HepG2 (cell line): ENCODE data around the gene CCDC88B. TPM values are rescaled to one million over a fixed set of nuclear protein-coding genes. Genes with fewer than 3 reads are reported as not detected.
A peak's percentile ranks its signal among the peaks of the same experiment; 100 is the strongest.

Source experiments
- ASH2L ChIP-seq: fragments of 300-600, 200-600 bp; sonication (generic); IDR thresholded peaks from 2 replicates; pipeline ENCODE4 v1.7.0; 2017; ENCODE audit warnings: low read depth, mild to moderate bottlenecking, moderate library complexity, mixed read lengths, low read length; ENCODE audit not compliant: insufficient read length
- GABPA ChIP-seq, 2 experiments: IDR thresholded peaks; 2 replicates each; pipeline ENCODE4 v1.6.1; 2011 to 2016; ENCODE audit warnings: low read depth in 2 of 2, low read length in 1 of 2, missing biosample characterization in 1 of 2, missing genetic modification characterization in 1 of 2
- HIVEP1 ChIP-seq: sonication (generic); formaldehyde crosslinking; IDR thresholded peaks from 2 replicates; pipeline ENCODE4 v1.4.0; 2020; ENCODE audit warnings: mild to moderate bottlenecking, missing genetic modification reagents
- JDP2 ChIP-seq: sonication (generic); formaldehyde crosslinking; IDR thresholded peaks from 2 replicates; pipeline ENCODE4 v1.8.1; 2022; ENCODE audit warnings: missing genetic modification reagents, borderline replicate concordance
- PPARG ChIP-seq: conservative IDR thresholded peaks from 2 replicates; pipeline ENCODE4 v1.6.1; 2016; ENCODE audit warnings: missing biosample characterization, missing genetic modification reagents
- SP2 ChIP-seq: sonication (generic); formaldehyde crosslinking; IDR thresholded peaks from 2 replicates; pipeline ENCODE4 v1.5.1; 2020; ENCODE audit warnings: mild to moderate bottlenecking, missing genetic modification reagents
- TAF1 ChIP-seq: sonication (generic); formaldehyde crosslinking; IDR thresholded peaks from 2 replicates; pipeline ENCODE4 v1.4.0; 2020; ENCODE audit warnings: missing genetic modification reagents
- TBX3 ChIP-seq: fragments of 450-650 bp; IDR thresholded peaks from 2 replicates; pipeline ENCODE4 v1.6.1; 2017; ENCODE audit warnings: antibody characterized with exemption, mild to moderate bottlenecking, inconsistent platforms, borderline replicate concordance
- ZNF337 ChIP-seq: sonication (generic); formaldehyde crosslinking; IDR thresholded peaks from 2 replicates; pipeline ENCODE4 v1.5.1; 2020; ENCODE audit warnings: missing genetic modification reagents, low read depth, mild to moderate bottlenecking, borderline replicate concordance
- ZNF547 ChIP-seq: sonication (generic); formaldehyde crosslinking; IDR thresholded peaks from 2 replicates; pipeline ENCODE4 v1.5.1; 2020; ENCODE audit warnings: mild to moderate bottlenecking, missing genetic modification reagents
- ZNF670 ChIP-seq: sonication (generic); formaldehyde crosslinking; IDR thresholded peaks from 2 replicates; pipeline ENCODE4 v1.8.0; 2022; ENCODE audit warnings: mild to moderate bottlenecking, missing genetic modification reagents, borderline replicate concordance
- ZNF777 ChIP-seq: sonication (generic); formaldehyde crosslinking; IDR thresholded peaks from 2 replicates; pipeline ENCODE4 v1.4.0; 2020; ENCODE audit warnings: missing genetic modification reagents
- ZSCAN25 ChIP-seq: sonication (generic); formaldehyde crosslinking; IDR thresholded peaks from 2 replicates; pipeline ENCODE4 v1.8.0; 2022; ENCODE audit warnings: mild to moderate bottlenecking, missing genetic modification reagents
- polyA plus RNA-seq, 8 experiments: library from polyadenylated mRNA; depleted of rRNA in 3 of 8; stranded (reverse) in 7 of 8; unstranded in 1 of 8; fragments of >200 nt; fragmentation: Illumina TruSeq in 4 of 8; extraction: Trizol in 4 of 8; gene quantifications; 2 replicates each; pipeline versions ENCODE4 v1.2.1 to v1.2.3, GENCODE V29; 2011 to 2016; ENCODE audit warnings: low read depth in 4 of 8, missing spikeins in 1 of 8, mixed read lengths in 1 of 8; ENCODE audit not compliant: insufficient read depth in 1 of 8
- total RNA-seq, 5 experiments: library from RNA; depleted of rRNA; stranded (reverse); fragments of >200 nt; fragmentation: Illumina TruSeq; extraction: Trizol; gene quantifications; 2 replicates each; pipeline ENCODE4 v1.2.3, GENCODE V29; 2016; ENCODE audit warnings: low read depth in 1 of 5
- TF ChIP-seq, protein P1 (sequence below): sonication (generic); formaldehyde crosslinking; IDR thresholded peaks from 2 replicates; pipeline ENCODE4 v1.4.0; 2020; ENCODE audit warnings: missing genetic modification reagents
- TF ChIP-seq, protein P2 (sequence below): IDR thresholded peaks from 2 replicates; pipeline ENCODE4 v1.6.1; 2018; ENCODE audit warnings: missing genetic modification reagents, mild to moderate bottlenecking, missing compliant biosample characterization
- TF ChIP-seq, protein P3 (sequence below): sonication (generic); formaldehyde crosslinking; IDR thresholded peaks from 2 replicates; pipeline ENCODE4 v1.5.0; 2020; ENCODE audit warnings: missing genetic modification reagents, mild to moderate bottlenecking, borderline replicate concordance
- TF ChIP-seq, protein P4 (sequence below): sonication (generic); formaldehyde crosslinking; IDR thresholded peaks from 2 replicates; pipeline ENCODE4 v1.4.0; 2020; ENCODE audit warnings: mild to moderate bottlenecking, missing genetic modification reagents
- TF ChIP-seq, protein P5 (sequence below): sonication (generic); formaldehyde crosslinking; IDR thresholded peaks from 2 replicates; pipeline ENCODE4 v1.4.0; 2020; ENCODE audit warnings: missing genetic modification reagents, borderline replicate concordance

Gene CCDC88B
- total and polyA plus RNA-seq, 2 of the 13 experiments (the other 11 are each of a cell fraction or from before 2014, with no cell fraction given) = 3.6 to 4.8 TPM

DNA sequence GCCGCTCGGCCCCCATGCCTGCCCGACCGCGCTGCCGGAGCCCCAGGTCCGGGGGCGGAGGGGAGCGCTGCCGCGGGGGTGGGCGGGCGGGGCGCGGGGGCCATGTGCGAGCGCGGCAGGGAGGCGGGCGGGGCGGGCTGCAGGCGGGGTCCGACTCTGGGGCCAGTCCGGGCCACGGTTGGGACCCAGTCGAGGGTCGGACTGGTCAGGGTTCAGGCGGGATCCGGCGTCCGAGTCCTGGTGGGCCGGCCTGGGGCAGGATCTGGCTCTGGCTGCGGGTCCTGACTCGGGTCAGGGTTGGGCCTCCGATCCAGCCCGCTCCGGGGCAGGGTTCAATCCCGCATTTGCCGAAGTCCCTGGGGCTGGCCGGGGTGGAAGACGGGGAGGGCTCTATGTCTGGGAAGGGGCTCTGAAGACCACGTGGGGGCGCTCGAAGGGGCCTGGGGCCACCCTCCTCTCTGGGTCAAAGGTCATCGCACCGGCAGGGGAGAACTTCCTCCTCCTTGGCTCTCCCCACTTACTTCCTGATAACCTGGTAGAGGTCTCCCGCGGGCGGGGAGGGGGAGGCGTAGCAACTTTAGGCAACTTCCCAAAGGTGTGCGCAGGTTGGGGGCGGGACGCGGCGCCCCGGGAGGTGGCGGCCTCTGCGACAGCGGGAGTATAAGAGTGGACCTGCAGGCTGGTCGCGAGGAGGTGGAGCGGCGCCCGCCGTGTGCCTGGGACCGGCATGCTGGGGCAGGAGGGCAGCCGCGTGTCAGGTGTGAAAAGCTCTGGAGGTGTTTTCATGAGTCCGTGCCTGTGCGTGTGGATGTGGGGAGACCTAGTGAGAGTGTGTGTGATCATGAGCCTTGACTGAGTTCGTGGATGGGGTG is 34.1 kb upstream of the CCDC88B start (continued):
- TF ChIP-seq ASH2L (peak; percentile 29), ZNF337 (CRISPR knock-in tag) (peak; percentile 63; the same call in 1 of the 2 replicates), ZNF547 (CRISPR knock-in tag) (peak; percentile 38; the same call in 1 of the 2 replicates), TBX3 (0 out of 2 replicates have a peak, but pooled peaks have one; percentile 53), TAF1 (CRISPR knock-in tag) (peak; percentile 63; the same call in 1 of the 2 replicates), SP2 (peak; percentile 38; the same call in 1 of the 2 replicates), GABPA (IDR thresholded peaks at IDR 0.05; ENCODE audit: low read depth, low read length) (no peak), GABPA (CRISPR knock-in tag; IDR thresholded peaks at IDR 0.05; ENCODE audit: low read depth) (peak; percentile 80), ZSCAN25 (CRISPR knock-in tag) (peak; percentile 82), ZNF777 (CRISPR knock-in tag) (peak; percentile 43; the same call in 1 of the 2 replicates), JDP2 (CRISPR knock-in tag) (no peak), PPARG (CRISPR knock-in tag) (peak; percentile 87), HIVEP1 (CRISPR knock-in tag) (0 out of 2 replicates have a peak, but pooled peaks have one; percentile 67), ZNF670 (peak; percentile 35; the same call in 1 of the 2 replicates)
- TF ChIP-seq, protein P1, sequence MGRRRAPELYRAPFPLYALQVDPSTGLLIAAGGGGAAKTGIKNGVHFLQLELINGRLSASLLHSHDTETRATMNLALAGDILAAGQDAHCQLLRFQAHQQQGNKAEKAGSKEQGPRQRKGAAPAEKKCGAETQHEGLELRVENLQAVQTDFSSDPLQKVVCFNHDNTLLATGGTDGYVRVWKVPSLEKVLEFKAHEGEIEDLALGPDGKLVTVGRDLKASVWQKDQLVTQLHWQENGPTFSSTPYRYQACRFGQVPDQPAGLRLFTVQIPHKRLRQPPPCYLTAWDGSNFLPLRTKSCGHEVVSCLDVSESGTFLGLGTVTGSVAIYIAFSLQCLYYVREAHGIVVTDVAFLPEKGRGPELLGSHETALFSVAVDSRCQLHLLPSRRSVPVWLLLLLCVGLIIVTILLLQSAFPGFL = no peak
- TF ChIP-seq, protein P2, sequence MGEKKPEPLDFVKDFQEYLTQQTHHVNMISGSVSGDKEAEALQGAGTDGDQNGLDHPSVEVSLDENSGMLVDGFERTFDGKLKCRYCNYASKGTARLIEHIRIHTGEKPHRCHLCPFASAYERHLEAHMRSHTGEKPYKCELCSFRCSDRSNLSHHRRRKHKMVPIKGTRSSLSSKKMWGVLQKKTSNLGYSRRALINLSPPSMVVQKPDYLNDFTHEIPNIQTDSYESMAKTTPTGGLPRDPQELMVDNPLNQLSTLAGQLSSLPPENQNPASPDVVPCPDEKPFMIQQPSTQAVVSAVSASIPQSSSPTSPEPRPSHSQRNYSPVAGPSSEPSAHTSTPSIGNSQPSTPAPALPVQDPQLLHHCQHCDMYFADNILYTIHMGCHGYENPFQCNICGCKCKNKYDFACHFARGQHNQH (CRISPR knock-in tag) = peak; percentile 42; the same call in 1 of the 2 replicates
- TF ChIP-seq, protein P3, sequence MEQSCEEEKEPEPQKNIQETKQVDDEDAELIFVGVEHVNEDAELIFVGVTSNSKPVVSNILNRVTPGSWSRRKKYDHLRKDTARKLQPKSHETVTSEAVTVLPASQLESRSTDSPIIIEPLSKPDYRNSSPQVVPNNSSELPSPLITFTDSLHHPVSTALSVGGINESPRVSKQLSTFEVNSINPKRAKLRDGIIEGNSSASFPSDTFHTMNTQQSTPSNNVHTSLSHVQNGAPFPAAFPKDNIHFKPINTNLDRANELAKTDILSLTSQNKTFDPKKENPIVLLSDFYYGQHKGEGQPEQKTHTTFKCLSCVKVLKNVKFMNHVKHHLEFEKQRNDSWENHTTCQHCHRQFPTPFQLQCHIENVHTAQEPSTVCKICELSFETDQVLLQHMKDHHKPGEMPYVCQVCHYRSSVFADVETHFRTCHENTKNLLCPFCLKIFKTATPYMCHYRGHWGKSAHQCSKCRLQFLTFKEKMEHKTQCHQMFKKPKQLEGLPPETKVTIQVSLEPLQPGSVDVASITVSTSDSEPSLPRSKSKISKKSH (CRISPR knock-in tag) = no peak
- TF ChIP-seq, protein P4, sequence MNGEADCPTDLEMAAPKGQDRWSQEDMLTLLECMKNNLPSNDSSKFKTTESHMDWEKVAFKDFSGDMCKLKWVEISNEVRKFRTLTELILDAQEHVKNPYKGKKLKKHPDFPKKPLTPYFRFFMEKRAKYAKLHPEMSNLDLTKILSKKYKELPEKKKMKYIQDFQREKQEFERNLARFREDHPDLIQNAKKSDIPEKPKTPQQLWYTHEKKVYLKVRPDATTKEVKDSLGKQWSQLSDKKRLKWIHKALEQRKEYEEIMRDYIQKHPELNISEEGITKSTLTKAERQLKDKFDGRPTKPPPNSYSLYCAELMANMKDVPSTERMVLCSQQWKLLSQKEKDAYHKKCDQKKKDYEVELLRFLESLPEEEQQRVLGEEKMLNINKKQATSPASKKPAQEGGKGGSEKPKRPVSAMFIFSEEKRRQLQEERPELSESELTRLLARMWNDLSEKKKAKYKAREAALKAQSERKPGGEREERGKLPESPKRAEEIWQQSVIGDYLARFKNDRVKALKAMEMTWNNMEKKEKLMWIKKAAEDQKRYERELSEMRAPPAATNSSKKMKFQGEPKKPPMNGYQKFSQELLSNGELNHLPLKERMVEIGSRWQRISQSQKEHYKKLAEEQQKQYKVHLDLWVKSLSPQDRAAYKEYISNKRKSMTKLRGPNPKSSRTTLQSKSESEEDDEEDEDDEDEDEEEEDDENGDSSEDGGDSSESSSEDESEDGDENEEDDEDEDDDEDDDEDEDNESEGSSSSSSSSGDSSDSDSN (CRISPR knock-in tag) = peak; percentile 87
- TF ChIP-seq, protein P5, sequence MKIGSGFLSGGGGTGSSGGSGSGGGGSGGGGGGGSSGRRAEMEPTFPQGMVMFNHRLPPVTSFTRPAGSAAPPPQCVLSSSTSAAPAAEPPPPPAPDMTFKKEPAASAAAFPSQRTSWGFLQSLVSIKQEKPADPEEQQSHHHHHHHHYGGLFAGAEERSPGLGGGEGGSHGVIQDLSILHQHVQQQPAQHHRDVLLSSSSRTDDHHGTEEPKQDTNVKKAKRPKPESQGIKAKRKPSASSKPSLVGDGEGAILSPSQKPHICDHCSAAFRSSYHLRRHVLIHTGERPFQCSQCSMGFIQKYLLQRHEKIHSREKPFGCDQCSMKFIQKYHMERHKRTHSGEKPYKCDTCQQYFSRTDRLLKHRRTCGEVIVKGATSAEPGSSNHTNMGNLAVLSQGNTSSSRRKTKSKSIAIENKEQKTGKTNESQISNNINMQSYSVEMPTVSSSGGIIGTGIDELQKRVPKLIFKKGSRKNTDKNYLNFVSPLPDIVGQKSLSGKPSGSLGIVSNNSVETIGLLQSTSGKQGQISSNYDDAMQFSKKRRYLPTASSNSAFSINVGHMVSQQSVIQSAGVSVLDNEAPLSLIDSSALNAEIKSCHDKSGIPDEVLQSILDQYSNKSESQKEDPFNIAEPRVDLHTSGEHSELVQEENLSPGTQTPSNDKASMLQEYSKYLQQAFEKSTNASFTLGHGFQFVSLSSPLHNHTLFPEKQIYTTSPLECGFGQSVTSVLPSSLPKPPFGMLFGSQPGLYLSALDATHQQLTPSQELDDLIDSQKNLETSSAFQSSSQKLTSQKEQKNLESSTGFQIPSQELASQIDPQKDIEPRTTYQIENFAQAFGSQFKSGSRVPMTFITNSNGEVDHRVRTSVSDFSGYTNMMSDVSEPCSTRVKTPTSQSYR (CRISPR knock-in tag) = 0 out of 2 replicates have a peak, but pooled peaks have one; percentile 21
